ENCODE data around the gene MMP15.

Gene MMP15

DNA sequence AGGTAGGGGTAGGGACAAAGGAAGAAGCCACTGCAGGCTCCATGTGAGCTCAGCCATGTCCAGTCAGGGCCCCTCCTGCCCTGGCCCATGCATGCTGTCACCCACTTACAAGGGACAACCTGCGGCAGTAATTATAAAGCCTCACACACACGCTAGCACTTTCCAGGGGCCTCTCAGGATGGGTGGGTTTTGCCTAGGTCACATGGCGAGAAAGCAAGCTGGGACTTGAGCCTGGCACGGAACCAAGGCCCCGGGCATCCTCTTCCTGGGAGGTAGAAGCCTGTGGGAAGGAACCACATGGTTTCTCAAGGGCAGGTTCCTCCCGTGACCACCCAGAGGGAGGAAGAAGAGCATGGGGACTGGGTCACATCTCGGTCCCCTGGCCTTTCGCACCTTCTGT lies 32.1 kb upstream of the MMP15 start:
- H3K27me3 Mint-ChIP-seq: no peaks in the 10 kb centered on the region
- peaks cover 37% of the 10 kb centered on the region for H3K4me1 Mint-ChIP-seq
- no peak overlapping the region for H3K27ac Mint-ChIP-seq
- no peak overlapping the region for H3K4me3 Mint-ChIP-seq
- H3K36me3 Mint-ChIP-seq: no peaks in the 10 kb centered on the region
- no peaks in the 10 kb centered on the region for H3K9me3 Mint-ChIP-seq

GRCh38 chr16:57993897-57994296 lies 31.7 kb upstream of the MMP15 start:
- no peaks in the 10 kb centered on the region for H3K36me3 Mint-ChIP-seq
- peaks cover 41% of the 10 kb centered on the region for H3K4me1 Mint-ChIP-seq
- no peaks in the 10 kb centered on the region for H3K9me3 Mint-ChIP-seq
- H3K27me3 Mint-ChIP-seq: no peaks in the 10 kb centered on the region
- H3K27ac Mint-ChIP-seq: no peak overlapping the region
- H3K4me3 Mint-ChIP-seq: no peak overlapping the region

DNA sequence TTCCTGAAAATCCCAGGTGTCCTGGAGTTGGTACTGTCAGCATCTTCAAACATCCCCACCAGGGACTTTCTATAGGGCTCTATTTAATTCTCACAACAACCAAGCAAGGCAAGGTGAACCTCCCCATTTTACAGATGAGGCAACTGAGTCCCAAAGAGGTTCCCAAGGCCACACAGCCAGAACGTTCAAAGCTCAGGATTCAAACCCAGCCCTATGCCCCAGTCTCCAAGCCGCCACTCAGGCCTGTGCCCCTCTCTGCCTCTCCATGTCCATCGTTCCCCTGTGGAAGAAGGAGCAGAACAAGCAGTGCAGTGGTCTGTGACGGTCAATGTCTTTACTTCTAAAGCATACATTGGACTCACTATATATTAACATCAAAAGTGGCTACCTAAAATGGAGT lies 31.2 kb upstream of the MMP15 start:
- Mint-ChIP-seq H3K27me3 (no peaks in the 10 kb centered on the region), H3K4me1 (peaks cover 46% of the 10 kb centered on the region), H3K27ac (peak overlapping the region; percentile 88), H3K4me3 (no peak overlapping the region), H3K9me3 (no peaks in the 10 kb centered on the region), H3K36me3 (no peaks in the 10 kb centered on the region)

- Mint-ChIP-seq H3K27ac (peak overlapping the region; percentile 88), H3K4me3 (no peak overlapping the region), H3K4me1 (peaks cover 48% of the 10 kb centered on the region), H3K9me3 (no peaks in the 10 kb centered on the region), H3K36me3 (no peaks in the 10 kb centered on the region), H3K27me3 (no peaks in the 10 kb centered on the region)
These were observed 30.8 kb upstream of the MMP15 start for GRCh38 chr16:57994778-57995177.

DNA sequence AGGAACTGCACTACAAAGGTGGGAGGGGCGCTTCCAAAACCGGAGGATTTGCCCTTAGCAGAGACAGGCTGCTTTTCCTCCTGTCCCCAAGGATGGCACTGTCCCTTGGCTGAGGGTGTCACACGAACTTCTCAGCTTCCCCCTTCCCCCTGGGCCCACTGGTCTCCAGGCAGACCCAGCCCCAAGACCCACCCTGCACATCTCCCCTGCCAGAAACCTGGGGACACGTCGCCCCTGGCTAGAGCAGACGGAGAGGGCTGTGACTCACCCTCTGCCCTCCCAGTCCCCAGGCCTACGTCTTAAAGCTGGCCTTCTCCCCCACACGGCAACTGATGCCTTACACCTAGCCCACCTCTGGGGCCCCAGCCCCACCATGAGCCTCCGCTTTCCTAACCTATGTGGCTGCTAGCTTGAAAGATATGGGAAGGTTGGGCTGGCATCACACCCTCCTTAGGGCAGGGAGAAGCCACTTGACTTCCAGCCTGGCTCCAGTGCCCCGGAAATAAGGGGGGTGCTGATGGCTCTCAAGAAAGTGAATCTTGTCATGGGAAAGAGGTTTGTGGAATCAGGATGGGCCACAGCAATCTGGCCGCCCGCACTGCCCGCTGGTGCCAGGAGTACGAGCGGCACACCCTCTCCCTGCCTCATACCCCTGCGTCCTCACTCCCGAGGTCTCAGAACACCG lies 29.7 kb upstream of the MMP15 start:
- Mint-ChIP-seq H3K4me1 (peaks cover 48% of the 10 kb centered on the region), H3K27ac (peak overlapping the region; percentile 68), H3K36me3 (no peaks in the 10 kb centered on the region), H3K4me3 (no peak overlapping the region), H3K9me3 (no peaks in the 10 kb centered on the region), H3K27me3 (no peaks in the 10 kb centered on the region)

DNA sequence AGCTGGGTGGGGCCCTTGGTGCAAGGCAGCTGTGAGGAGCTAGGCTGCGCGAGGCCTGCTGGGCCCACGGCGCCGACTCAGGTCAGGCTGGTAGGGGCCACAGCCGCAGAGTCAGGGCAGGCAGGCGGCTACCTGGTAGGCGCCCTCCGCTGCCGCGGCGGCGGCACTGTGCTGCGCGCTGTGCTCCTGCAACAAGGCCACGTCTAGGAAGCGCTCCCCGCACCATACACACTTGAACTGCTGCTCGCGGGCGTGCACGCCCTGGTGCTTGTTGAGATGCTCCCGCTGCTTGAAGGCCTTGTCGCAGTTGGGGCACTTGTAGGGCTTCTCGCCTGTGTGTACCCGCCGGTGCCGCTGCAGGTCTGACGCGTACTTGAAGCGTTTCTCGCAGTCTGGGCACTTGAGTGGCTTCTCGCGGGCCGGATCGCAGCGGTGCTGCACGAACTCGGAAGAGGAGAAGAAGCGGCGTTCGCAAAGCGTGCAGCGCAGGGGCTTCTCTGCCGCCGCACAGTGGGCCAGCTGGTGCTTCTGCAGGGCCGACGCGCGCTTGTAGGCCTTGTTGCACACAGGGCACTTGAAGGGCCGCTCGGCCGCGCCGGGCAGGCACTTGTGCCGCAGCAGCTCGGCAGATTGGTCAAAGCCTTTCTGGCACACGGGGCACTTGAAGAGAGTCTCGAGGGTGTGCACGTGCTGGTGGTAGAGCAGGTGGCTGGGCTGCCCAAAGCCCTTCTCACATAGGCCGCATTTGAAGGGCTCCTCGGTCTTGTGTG lies 29.0 kb upstream of the MMP15 start:
- Mint-ChIP-seq H3K9me3 (no peaks in the 10 kb centered on the region), H3K4me3 (no peak overlapping the region)

DNA sequence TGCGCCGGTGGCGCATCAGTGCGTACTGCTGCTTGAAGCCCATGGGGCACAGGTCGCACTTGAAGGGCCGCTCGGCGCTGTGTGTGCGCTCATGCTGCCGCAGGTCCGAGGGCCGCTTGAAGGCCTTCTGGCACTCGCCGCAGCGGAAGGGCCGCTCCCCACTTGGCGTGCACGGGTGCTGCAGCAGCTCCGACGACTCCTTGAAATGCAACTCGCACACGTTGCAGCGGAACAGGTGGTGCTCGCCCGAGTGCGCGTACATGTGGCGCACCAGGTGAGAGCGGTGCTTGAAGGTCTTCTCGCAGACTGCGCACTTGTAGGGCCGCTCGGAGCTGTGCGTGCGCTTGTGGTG lies 28.4 kb upstream of the MMP15 start:
- Mint-ChIP-seq H3K4me3 (no peak overlapping the region), H3K9me3 (no peaks in the 10 kb centered on the region), H3K27me3 (no peaks in the 10 kb centered on the region), H3K36me3 (no peaks in the 10 kb centered on the region), H3K4me1 (peaks cover 57% of the 10 kb centered on the region), H3K27ac (no peak overlapping the region)

More for the DNA sequence above, 29.0 kb upstream of the MMP15 start:
- Mint-ChIP-seq H3K4me1 (peaks cover 51% of the 10 kb centered on the region), H3K27me3 (no peaks in the 10 kb centered on the region), H3K36me3 (no peaks in the 10 kb centered on the region), H3K27ac (peak overlapping the region; percentile 55)

GRCh38 chr16:57997528-57998265 lies 27.9 kb upstream of the MMP15 start:
- no peak overlapping the region for H3K4me3 Mint-ChIP-seq
- no peaks in the 10 kb centered on the region for H3K9me3 Mint-ChIP-seq
- no peaks in the 10 kb centered on the region for H3K27me3 Mint-ChIP-seq
- peaks cover 1% of the 10 kb centered on the region for H3K36me3 Mint-ChIP-seq
- peaks cover 60% of the 10 kb centered on the region for H3K4me1 Mint-ChIP-seq
- H3K27ac Mint-ChIP-seq: peak overlapping the region; percentile 74

DNA sequence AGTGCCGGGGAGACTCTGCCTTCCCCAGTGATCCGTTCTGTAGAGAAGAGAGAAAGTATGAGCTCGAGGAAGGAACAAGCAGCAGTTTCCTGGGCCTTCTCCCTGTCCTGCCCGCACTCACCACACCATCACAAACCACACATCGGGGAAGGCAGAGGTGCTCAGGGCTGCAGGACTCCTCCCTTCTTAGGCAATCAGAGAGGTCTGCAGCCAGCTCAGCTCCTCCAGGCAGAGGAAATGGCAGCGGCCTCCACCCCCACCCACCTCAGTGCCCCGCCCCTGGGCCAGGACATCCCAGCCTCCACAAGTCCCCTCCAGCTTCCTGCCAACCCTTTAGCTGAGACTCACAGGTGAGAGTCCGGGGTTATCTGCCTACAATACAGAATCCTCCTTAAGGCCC lies 27.1 kb upstream of the MMP15 start:
- H3K27me3 Mint-ChIP-seq: no peaks in the 10 kb centered on the region
- H3K9me3 Mint-ChIP-seq: no peaks in the 10 kb centered on the region
- H3K36me3 Mint-ChIP-seq: peaks cover 1% of the 10 kb centered on the region
- H3K27ac Mint-ChIP-seq: peak overlapping the region; percentile 74
- peaks cover 58% of the 10 kb centered on the region for H3K4me1 Mint-ChIP-seq
- H3K4me3 Mint-ChIP-seq: peak overlapping the region; percentile 83

DNA sequence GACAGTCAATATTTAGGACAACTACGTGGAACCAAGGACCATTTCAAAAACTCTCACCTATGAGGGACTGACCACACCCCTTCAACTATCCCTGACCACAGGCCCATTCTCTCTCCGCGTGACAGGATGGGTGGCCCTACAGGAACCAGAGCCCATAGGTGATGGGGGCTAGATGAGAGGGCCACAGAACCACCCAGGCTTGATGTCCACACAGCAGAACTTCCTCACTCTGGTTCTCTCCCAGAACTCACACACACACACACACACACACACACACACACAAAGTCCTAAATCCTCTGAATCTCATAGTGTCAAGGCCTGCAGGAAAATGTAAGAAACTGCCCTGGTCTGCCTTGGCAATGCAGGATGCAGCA lies 26.6 kb upstream of the MMP15 start:
- Mint-ChIP-seq H3K36me3 (peaks cover 4% of the 10 kb centered on the region), H3K27ac (peak overlapping the region; percentile 81), H3K4me1 (peaks cover 61% of the 10 kb centered on the region), H3K9me3 (no peaks in the 10 kb centered on the region), H3K27me3 (no peaks in the 10 kb centered on the region), H3K4me3 (peak overlapping the region; percentile 83)

GRCh38 chr16:57999366-57999970 lies 26.1 kb upstream of the MMP15 start:
- peaks cover 63% of the 10 kb centered on the region for H3K4me1 Mint-ChIP-seq
- no peaks in the 10 kb centered on the region for H3K9me3 Mint-ChIP-seq
- H3K27ac Mint-ChIP-seq: peak overlapping the region; percentile 81
- H3K27me3 Mint-ChIP-seq: no peaks in the 10 kb centered on the region
- H3K36me3 Mint-ChIP-seq: peaks cover 5% of the 10 kb centered on the region
- peak overlapping the region; percentile 83 for H3K4me3 Mint-ChIP-seq

DNA sequence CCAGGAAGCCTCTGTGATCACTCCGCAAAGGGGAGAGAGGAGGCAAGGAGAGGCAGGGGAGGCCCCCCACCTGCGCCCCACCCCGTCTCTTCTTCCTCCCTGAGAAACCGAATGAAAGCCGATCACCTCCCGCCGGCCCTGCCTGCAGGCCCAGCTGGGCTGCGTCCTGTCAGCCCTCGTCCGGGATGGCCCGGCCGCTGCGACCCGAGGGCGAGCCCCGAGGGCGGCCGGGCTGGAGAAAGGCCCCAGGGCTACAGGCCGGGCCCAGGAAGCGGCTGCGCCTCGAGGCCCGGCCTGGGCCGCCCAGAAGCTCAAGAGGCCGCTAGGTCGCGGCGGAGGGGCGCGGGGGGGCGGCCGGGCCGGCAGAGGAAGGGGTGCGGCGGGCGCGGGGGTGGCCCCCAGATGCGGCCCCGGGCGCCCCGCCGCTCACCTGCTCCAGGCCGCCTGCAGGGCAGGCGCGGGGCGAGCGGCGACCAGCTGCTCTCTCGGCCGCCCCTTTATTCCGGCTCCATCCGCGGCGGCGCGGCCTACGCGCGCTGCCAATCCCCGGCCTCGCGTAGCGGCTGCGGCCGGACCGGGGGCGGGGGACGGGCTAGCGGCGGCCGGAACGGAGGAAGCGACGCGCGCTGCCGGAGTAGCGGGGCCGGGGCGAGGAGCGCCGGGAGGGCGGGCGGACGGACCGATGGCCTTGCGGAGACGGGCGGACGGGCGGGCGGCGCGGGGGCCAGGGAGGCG lies 25.4 kb upstream of the MMP15 start, which contains the start of gene ZNF319:
TSS of gene ZNF319 (minus strand) at position 702 of the 735 bp plus-strand sequence. CDS start 2,407 bp downstream, outside the sequence.
- H3K27ac Mint-ChIP-seq: peak within 1 kb of the TSS; percentile 88
- peaks cover 8% of the 10 kb centered on the region for H3K36me3 Mint-ChIP-seq
- H3K4me1 Mint-ChIP-seq: peaks cover 65% of the 10 kb centered on the region
- H3K4me3 Mint-ChIP-seq: peak within 1 kb of the TSS; percentile 93
- no peaks in the 10 kb centered on the region for H3K9me3 Mint-ChIP-seq
- H3K27me3 Mint-ChIP-seq: no peaks in the 10 kb centered on the region

DNA sequence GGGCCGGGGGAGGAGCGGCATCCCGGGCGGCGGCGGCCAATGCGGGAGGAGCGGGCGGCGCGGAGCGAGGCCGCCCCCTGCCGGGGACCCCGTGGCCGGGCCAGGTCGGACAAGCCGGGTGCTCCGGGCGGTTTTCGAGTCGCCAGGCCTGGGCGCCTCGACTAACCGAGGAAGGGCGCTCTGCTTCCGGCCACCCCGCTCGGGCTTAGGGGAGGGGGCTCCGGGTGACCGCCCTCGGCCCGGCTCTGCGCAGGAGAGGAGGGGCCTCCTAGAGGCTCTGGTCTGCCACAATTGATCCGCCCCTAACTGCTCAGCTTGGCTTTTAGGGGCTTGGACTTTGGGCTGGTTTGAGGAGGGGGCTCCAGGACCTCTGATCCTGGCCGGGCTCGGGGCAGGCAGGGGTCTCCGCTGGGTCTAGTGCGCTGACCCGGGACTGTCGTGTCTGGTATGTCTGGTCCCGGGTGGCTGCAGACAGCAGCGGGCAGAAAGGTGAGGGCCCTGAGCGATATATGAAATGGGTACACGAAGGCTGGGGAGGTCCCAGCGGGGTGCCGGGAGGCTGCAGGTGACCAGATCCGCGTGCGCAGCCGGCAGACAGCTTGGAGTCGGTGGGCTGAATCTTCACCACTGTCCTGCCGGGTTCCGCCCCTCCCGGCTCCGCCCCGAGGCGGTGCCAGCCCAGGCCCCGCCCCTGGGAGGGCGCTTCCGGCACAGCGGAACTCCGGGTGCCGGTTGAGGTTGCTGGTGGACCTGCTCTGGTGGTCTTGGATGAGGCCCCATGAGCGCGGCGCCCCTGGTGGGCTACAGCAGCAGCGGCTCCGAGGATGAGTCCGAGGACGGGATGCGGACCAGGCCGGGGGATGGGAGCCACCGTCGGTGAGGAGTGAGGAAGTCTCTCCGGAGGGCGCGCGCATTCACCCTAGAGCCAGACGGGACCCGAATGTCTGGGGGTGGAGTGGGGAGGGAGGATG lies 24.6 kb upstream of the MMP15 start, which contains the start of gene USB1:
TSS of gene USB1 (plus strand) at position 702 of the 971 bp plus-strand sequence. CDS start at position 779, 77 bp downstream.
- Mint-ChIP-seq H3K27me3 (no peaks in the 10 kb centered on the region), H3K27ac (peak within 1 kb of the TSS; percentile 88), H3K36me3 (peaks cover 8% of the 10 kb centered on the region), H3K9me3 (no peaks in the 10 kb centered on the region), H3K4me1 (peaks cover 61% of the 10 kb centered on the region), H3K4me3 (peak within 1 kb of the TSS; percentile 93)

GRCh38 chr16:58001781-58002415 lies 23.7 kb upstream of the MMP15 start:
- no peaks in the 10 kb centered on the region for H3K9me3 Mint-ChIP-seq
- H3K4me3 Mint-ChIP-seq: peak overlapping the region; percentile 93
- H3K36me3 Mint-ChIP-seq: peaks cover 9% of the 10 kb centered on the region
- no peak overlapping the region for H3K27ac Mint-ChIP-seq
- peaks cover 59% of the 10 kb centered on the region for H3K4me1 Mint-ChIP-seq
- no peaks in the 10 kb centered on the region for H3K27me3 Mint-ChIP-seq
